Hepatocyte (in vitro differentiated cells): ENCODE results near the gene CNTNAP2.

Experiments
- CTCF ChIP-seq: fragments of 200-600 bp; sonication (generic); IDR thresholded peaks from 2 replicates; pipeline ENCODE4 v1.5.1; 2016; ENCODE audit warnings: antibody characterized with exemption, mild to moderate bottlenecking; ENCODE audit not compliant: poor library complexity
- EZH2phosphoT487 ChIP-seq: fragments of 200-600 bp; sonication (generic); IDR thresholded peaks from one replicate; pipeline ENCODE4 v1.6.1; 2018; ENCODE audit warnings: antibody characterized with exemption, mild to moderate bottlenecking, low read depth, moderate library complexity; ENCODE audit not compliant: unreplicated experiment, severe bottlenecking

DNA sequence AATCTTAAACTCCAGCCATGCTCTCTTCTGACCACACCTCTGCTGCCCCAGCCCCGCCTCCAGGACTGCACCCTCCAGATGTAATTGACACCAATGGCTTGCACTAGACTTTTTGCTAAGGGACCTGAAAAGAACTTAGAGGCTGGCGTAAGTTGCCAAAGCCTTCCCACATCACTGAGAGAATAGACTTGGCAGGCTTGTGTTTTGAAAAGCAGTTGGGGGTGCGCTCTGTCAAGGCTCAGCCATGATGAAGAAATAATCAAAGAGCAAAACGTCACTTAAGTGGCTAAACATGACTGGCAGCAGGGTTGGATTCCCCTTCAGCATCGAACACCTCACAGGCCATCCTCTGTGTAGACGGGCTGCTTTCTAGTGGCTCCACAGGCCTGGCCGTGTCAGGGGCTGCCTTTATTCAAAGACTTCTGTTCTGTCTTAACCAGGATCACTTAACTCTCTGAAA lies 2278.8 kb downstream of the CNTNAP2 start:
- no peak for TF ChIP-seq CTCF
- no peak for TF ChIP-seq EZH2phosphoT487
